ENCODE results near the gene ARID3A. TPM values are rescaled to one million over a fixed set of nuclear protein-coding genes. Genes with fewer than 3 reads are reported as not detected.
A peak's percentile ranks its signal among the peaks of the same experiment; 100 is the strongest.

Gene ARID3A
- total RNA-seq, 1 donor from 2014 or later, result 2.4 TPM

DNA sequence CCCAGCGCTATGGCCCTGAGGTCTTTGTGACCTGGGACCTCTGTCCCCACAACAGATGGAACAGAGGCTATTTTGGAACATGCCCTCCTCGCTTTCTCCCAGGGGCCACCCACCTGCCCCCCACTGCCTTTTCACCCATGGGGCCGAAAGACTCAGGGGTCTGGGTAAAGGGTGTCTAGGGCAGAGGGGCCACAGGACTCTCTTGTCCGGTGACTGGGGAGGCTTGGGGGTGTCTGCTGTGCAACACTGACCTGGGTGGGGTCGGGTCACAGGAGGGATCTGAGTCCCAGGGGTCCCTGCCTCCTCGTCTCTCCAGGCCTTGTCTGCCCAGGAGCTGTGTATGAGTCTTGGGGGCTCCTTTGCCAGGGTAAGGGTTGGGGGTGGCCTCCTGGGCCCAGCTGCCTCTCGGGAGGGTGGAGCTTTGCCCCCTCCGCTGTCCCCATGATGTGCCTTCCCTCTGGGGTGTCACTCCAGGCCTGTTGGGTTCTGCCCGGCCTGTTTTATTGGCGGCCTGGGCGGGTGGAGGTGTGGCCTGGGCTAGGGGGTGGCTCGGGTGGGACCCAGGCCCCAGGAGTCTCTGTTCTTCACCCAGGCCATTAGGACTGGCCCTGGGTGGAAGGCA, 2.1 kb downstream of the ARID3A start:
- no peak for DNase-seq (ENCODE audit: low spot score in 2 of 2)

DNA sequence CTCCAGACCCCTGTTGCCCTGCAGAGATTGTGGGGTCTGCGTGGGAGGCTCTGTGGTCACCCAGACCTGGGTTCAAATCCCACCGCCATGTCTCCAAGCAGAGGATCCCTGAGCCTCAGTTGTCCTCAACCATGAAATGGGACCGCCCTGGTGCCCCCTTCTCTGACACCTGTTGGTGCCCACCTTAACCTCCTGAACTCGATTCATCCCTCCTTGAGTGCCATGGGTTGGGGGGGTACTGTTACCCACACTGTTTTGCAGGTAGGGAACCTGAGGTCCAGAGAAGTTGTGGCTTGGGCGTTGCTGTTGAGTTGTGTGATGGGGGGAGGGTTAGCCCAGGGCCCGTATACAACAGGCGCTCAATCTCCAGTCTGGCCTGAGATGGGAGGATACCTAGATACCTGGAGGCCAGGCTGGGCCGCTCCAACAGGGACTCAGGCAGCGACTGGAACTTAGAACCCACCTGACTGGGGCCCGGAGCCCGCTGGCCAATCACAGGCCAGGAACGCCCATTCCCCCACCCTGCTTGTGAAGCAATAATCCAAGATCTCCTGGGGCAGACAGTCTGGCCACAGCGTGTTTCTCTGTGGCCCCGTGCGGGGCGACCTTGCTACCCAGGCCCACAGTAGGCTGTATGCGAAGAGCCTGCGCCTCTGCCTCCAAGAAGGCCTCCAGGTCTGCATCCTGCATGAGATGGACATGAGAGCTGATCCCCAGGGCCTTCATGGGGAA, 2.8 kb downstream of the ARID3A start:
- no peak for DNase-seq (ENCODE audit: low spot score in 2 of 2)
- no peak for FAIRE-seq

More for the DNA sequence above, 2.1 kb downstream of the ARID3A start:
- FAIRE-seq, result no peak

DNA sequence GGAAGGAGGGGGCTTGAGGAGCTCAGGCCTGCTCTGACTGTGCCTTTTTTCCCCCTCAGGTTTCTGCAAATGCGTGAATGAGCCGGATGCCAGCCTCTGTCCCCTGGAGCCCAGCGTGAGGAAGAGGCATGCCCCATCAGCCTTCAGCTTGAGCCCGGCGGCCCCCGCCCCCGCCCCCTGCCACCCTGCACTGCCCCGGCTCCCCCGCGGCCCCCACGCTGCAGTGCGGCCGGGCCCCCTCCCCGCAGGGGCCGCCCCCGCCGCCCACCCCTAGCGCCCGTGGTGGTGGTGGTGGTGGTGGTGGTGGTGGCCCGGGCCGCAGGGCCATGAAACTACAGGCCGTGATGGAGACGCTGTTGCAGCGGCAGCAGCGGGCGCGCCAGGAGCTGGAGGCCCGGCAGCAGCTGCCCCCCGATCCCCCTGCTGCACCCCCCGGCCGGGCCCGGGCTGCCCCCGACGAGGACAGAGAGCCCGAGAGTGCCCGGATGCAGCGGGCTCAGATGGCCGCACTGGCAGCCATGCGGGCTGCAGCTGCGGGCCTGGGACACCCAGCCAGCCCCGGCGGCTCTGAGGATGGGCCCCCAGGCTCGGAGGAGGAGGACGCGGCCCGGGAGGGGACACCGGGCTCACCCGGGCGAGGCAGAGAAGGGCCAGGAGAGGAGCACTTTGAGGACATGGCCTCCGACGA, 3.5 kb downstream of the ARID3A start:
- no peak for DNase-seq (ENCODE audit: low spot score in 2 of 2)
- no peak for FAIRE-seq

DNA sequence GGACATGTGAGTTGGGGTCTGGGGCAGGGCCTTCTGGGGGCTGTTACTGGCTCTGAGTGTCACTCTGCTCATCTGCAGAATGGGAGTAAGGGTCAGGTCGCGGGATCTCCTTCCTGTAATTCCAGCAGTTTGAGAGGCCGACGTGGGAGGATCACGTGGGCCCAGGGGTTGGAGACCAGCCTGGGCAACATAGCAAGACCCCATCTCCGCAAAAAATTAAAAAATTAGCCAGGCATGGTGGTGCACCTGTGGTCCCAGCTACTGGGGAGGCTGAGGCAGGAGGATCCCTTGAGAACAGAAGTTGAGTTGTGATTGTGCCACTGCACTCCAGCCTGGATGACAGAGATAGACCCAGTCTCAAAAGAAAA, 4.0 kb downstream of the ARID3A start:
- DNase-seq (ENCODE audit: low spot score in 2 of 2) (no peak), FAIRE-seq (no peak)

DNA sequence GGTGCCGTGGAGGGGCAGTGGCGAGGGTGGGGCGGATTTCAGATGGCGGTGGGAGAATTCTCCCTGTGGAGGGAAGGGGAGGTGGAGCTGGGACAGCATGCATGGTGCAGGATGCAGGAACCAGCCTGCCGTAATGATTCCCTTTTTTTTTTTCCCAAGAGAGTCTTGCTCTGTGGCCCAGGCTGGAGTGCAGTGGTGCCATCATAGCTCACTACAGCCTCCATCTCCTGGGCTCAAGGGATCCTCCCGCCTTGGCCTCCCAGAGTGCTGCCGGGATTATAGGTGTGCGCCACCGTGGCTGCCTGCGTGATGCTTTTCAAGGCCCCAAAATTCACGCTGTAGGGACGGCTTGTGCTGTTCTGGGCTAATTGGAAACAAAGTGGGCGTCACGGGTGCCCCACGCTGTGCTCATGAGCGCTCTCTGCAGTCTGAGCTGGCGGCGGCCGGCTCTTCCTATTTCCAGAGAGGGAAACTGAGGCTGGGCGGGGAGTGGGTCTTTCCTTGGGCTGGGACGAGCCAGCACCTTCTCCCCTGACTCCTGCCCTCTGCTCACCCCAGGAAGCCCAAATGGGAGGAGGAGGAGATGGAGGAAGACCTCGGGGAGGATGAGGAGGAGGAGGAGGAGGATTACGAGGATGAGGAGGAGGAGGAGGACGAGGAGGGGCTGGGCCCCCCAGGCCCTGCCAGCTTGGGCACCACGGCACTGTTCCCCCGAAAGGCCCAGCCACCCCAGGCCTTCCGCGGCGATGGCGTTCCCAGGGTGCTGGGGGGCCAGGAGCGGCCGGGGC, 6.2 kb downstream of the ARID3A start:
- DNase-seq (ENCODE audit: low spot score in 2 of 2) (no peak), FAIRE-seq (no peak)

DNA sequence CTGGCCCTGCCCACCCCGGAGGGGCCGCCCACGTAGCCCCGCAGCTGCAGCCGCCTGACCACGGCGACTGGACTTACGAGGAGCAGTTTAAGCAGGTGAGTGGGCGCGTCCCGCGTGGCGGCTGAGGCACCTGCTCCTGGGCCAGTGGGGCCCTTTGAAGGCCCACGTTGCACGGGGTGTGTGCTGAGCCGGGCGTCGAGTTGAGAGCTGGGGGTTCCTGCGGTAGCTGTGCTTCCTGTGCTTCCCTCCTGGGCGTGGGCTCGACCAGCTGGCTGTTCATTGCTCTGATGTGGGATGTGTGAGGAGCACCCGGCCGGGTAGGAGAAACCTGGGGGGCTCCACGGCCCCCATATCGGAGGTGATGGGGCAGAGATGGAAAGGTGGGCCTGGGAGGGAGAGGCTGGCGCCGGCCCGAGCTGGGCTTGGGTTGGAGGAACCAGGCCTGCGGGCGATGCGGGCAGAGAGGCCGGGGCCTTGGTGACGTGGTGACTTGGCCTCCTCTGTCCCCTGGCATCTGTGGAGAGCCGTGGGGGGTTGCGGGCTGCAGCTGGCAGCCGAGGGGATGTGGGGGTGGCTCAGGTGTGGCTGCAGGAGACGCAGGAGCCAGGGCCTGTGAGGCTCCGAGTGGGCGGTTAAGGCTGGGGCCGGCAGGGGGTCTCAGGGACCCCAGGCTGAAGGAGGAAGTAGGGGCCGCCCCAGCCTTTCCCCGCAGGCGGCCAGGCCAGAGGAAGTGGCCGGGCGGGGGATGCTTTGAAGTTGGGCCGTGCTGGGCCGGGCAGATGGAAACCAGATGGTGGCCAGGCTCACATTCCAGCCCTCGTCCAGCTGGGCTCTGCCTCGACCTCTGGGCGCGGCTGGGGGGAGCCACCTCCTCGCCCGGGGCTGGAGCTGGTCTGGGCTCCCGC, 7.1 kb downstream of the ARID3A start:
- DNase-seq (ENCODE audit: low spot score in 2 of 2) (no peak), FAIRE-seq (no peak)

DNA sequence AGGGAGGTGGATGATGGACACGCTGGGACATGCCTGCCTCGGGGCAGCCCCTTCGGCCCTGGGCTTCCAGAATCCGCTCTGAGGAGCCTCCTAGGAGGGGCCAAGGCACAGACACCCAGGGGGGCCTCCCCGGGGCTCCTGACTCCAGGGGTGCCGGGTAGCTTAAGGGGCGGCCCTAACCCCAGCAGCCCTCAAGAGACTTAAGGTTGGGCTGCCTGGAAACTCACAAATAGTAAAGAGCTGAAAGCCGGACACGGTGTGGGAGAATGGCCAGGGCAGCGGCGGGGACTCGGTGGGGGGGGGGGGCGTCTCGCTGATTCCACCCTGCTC, 7.7 kb downstream of the ARID3A start:
- FAIRE-seq, result no peak
- no peak for DNase-seq (ENCODE audit: low spot score in 2 of 2)

DNA sequence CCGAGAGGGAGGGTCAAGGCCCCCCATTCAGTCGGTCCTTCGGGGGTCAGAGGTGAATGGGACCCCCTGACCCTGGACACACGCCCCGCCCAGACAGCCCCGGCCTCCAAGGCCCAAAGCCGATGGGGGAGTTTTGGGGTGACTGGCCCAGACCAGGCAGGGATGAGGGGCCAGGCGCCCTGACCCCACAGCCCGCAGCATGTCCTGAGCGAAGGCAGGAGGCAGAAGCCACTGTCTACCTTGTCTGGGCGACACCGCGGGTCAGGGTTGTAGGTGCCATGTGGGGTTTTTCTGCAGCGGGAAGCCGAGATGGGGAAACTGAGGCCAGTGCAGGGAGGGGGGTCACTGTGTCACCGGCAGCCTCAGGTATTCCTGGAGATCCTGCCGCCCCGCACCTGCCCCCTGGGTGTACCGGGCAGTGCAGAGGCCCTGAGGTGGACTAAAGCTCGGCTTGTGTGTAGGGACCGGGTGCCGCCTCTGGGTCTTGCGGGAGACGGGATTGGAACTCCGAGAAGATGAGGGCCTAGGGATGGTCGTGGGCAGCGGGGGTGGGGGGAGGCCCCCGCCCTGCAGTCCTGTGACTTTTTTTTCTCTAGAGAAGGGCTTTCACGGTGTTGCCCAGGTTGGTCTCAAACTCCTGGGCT, 8.5 kb downstream of the ARID3A start:
- FAIRE-seq (no peak), DNase-seq (ENCODE audit: low spot score in 2 of 2) (no peak)

DNA sequence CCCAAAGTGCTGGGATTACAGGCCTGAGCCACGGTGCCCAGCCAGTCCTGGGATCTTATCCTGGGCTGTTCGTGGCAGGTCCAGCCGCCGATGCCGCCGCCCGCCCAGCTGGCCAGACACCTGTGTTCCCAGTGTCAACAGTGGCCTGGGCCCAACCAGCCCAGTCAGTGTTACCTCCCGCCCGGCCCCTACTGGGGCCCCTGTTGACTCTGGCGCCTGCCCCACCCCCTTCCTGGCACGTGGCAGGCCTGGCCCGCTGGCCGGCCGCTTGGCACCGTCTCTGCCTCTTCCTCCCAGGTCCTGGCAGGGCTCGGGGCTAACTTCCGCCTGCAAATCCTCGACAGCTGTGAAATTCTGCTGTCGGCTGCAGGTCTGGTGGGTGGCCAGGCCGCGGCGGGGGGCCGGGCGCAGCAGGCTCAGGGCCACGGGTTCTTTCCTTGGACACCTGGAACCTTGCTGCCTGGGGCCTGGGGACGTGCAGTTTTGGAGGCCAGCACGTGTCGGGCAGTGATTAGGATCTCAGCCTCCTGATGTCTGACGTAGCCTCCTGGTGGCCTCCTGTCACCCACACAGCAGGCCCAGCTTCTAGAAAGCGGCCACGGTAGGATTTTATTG, 9.1 kb downstream of the ARID3A start:
- FAIRE-seq (no peak), DNase-seq (ENCODE audit: low spot score in 2 of 2) (peak; percentile 79)

DNA sequence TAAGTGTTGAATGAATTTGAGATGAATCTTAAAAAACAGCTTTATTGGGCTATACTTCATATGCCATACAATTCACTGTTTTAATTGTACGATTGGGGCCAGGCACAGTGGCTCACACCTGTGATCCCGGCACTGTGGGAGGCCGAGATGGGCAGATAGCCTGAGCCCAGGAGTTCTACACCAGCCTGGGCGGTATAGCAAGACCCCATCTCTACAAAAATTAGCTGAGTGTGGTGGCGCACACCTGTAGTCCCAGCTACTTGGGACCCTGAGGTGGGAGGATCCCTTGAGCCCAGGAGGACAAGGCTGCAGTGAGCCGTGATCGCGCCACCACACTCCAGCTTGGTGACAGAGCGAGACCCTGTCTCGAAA, 10.3 kb downstream of the ARID3A start:
- FAIRE-seq (no peak), DNase-seq (ENCODE audit: low spot score in 2 of 2) (no peak)

DNA sequence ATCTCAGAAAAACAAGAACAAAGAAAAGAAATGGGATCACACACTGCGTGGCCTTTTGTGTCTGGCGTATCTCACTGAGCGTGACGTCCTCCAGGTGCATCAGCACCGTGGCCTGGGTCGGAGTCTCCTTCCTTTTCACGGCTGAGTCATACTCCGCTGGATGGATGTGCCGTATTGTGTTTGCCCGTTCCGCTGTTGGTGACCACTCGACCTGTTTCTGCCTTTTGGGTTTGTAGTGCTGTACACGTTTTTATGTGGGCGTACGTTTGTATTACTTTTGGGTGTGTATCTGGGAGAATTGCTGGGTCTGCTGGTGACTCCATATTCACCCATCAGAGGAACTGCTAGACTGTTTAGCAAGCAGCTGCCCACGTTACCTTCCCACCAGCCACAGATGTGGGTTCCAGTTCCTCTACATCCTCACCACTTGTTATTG, 11.4 kb downstream of the ARID3A start:
- no peak for DNase-seq (ENCODE audit: low spot score in 2 of 2)
- FAIRE-seq, result no peak

DNA sequence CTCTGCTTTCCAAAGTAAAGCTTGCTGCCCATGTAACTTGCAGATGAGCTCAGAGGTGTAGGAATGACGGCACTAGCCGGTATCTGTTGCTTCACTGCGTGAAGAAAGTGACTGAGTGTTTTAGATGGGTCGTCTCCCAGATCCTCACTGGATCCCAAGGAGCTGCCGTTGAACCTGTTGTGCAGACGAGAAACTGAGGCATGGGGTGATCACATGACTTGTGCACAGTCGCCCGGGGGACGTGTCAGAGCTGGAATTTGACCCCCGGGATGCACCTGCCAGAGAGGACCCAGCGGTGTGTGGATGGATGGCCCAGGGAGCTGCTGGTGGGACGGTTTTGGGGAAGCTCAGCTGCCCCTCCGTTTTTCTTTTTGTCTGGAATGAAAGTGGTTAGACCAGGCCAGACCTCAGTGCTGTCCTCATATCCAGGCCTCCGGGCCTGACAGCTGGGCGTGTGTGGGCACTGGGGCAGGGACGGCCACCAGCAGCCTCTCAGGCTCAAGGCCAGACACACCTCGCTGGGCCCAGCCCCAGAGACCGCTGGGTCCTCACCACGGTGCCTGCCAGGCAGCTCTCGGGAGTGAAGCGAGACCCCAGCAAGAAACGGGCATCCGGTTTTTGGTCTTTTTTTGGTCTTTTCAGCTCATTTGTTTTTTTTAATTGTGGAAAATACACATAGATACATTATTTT, 12.5 kb downstream of the ARID3A start:
- FAIRE-seq (no peak), DNase-seq (ENCODE audit: low spot score in 2 of 2) (no peak)

DNA sequence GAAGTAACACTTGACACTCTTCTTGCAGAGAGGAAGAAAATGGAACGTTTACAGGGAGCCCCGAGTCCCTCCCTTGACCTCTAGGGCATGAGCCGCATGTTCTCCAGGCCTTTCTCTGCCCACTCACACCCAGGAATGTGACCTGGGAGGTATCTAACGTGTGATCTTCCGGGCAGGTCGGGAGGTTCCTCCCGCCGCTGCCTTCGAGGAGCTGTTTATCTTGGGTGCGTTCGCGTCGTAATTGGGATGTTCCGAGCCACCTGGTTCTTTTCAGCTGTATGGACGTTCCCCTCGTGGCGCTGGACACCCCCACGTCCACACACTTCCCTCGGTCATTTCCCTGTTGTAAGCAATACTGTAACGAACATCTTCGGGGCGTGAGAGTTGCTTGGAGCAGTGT, 13.6 kb downstream of the ARID3A start:
- DNase-seq (ENCODE audit: low spot score in 2 of 2), result no peak
- FAIRE-seq, result no peak

DNA sequence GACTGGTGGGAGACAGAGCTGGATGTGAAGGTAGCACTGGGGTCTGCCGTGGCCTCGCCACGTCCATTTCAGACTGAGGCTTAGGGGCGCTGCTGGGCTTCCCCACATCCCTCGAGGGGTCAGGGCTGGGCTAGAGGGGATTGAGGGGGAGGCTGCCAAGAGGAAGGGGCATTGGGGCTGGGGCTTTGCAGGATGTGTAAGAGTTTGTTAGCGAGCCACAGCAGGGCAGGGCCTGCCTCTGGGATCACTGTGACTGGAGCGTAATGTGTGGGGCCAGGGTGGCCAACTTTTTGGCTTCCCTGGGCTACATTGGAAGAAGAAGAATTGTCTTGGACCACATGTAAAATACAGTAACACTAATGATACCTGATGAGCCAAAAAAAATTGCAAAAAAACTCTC, 14.1 kb downstream of the ARID3A start:
- DNase-seq (ENCODE audit: low spot score in 2 of 2), result no peak
- no peak for FAIRE-seq

DNA sequence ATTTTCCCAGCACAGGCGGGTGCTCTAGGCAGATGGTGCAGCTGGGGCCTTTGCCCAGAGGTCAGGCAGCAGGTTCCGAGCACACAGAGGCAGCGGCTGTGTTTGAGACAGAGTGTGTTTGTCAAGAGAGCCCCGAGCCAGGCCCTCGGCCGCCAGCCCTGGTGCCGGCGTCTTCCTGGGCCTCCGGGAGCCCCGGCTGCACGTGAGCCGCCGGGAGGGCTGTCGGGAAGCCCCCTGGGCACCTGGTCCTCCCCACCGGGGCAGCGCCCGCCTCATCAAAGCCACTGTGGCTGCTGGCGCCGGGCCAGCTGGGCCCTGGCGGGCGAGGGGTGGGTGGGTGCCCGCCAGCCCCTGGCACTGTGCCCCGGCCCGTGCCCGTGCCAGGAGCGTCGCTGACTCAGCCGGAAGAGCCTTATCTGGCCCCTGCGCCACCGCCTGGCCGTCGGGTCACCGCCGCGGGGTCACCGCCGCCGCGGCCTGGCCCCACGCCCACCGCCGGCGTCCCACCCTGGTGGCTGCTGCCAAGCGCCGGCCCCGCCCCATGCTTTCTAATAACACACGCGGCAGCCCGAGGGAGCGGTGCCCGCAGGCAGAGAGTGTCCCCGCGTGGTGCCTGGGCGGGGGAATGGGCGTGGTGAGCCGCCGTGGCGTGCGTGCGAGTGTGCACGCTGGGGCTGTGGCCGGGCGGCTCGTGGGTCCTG, 14.9 kb downstream of the ARID3A start:
- FAIRE-seq (no peak), DNase-seq (ENCODE audit: low spot score in 2 of 2) (peak; percentile 80 to 84)

DNA sequence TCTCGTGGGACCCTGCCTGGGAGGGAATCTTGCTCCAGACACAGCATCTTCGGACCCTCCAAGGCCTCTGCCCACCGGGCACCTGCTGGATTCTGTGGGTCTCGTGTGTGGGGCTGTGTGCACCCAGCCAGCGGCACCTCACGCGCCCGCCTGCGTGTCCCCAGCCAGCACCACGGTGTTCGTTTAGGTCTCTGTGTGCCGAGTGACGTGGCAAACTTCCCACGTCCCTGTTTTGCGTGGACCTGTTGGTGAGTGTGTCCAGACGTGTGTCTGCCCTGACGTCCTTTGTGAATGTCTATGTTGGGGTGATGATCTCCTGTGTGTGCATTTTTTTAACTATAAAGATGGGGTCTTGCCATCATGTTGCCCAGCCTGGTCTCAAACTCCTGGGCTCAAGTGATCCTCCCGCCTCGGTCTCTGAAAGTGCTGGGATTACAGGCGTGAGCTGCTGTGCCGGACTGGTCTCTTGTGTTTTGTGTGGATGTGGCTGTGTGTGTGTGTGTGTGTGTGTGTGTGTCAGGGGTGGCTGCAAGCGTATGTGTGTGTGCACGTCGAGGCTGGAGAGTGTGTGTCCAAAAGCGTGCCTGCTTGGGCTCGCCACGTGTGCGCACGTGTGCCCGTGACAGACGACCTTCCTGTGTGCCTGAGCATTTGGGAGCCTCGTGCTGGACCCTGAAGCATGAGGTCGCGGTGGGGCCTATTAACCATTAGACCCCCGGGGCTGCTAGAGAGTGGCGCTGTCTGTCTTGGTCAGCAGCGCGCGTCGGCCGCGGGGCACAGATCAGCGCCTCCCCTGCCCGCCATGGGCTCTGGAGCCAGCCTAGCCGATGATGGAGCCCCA, 15.7 kb downstream of the ARID3A start:
- DNase-seq (ENCODE audit: low spot score in 2 of 2) (no peak), FAIRE-seq (no peak)

DNA sequence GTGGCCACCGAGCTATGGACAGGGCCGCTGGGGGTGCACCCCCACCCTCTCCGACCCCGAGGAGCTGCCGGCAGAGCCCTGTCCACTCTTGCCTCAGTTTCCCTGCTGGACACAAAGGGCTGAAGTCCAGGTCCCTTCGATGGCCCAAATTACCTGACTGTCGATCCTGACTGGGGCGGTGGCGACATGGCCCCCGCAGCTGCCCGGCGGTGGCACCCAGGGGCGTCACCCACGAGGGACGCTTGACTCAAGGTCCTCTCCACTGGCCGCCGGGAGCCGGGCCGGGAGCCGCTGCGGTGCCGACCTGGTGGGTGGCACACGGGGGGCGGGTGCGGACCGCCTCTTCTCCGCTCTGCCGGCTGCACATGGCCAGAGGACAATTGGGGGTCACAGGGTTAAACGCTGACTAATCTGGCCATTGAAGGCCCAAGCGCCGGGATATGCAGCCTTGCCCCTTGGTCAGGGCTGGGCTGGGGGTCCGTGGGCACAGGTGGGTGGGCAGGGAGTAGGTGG, 16.4 kb downstream of the ARID3A start:
- no peak for DNase-seq (ENCODE audit: low spot score in 2 of 2)
- FAIRE-seq, result no peak

Data from frontal cortex (tissue), 4 donors.